Left ventricle myocardium superior (tissue), 1 donor: ENCODE data around the gene BTN1A1. TPM values are rescaled to one million over a fixed set of nuclear protein-coding genes. Genes with fewer than 3 reads are reported as not detected.
A peak's percentile ranks its signal among the peaks of the same experiment; 100 is the strongest.
"Not testable (repeated sequence)": the region's sequence is repeated elsewhere in the genome, so short reads cannot be mapped to it uniquely, and the experiment has no call there.

Experiments used
- ATAC-seq: fragments of 200-7000 bp; cut with Tn5 transposase; one replicate; pipeline ENCODE4 v1.9.1; 2020; ENCODE audit warnings: mild to moderate bottlenecking, moderate library complexity
- DNase-seq: peaks from one replicate; pipeline ENCODE4 v3.0.0-alpha.2; 2020
- intact Hi-C: fragments of 100-400 bp; cut with micrococcal nuclease; formaldehyde crosslinking; loops from one replicate; pipeline ENCODE4 v1.11.0; 2022
- total RNA-seq: library from RNA; stranded (reverse); fragmentation: NEBNext Ultra II Directional; extraction: Animal tissue kit (Norgen Biotek cat#: 25700); gene quantifications from one replicate; pipeline ENCODE4 v1.2.1, GENCODE V29; 2021
- donor health status: DM: no; HTN: yes; CAD: no; lungs with severe emphysema.

BTN1A1 gene
- total RNA-seq, 1 donor from 2014 or later, result not detected

DNA sequence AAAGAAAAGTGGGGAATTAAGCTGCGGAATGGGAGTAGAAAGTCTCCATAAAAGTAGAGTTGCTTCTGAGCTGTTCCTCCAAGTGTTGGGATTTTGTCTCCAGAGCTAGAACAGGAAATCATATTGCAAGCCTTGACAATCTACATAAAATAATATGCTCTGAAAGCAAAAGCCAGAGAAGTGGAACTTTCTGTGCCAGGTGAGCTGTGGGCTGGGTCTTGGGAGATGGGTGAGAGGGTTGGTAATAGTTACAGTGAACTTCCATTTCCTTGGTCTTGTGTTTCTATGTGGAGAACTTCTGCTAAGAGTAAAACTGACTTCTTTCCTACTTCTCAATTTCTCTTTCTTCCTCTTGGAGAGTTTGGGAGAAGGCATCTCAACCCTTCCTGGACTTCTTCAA lies 31.8 kb downstream of the BTN1A1 start:
- DNase-seq (no peak), ATAC-seq (no peak)
- intact Hi-C loops, result no loop called here

DNA sequence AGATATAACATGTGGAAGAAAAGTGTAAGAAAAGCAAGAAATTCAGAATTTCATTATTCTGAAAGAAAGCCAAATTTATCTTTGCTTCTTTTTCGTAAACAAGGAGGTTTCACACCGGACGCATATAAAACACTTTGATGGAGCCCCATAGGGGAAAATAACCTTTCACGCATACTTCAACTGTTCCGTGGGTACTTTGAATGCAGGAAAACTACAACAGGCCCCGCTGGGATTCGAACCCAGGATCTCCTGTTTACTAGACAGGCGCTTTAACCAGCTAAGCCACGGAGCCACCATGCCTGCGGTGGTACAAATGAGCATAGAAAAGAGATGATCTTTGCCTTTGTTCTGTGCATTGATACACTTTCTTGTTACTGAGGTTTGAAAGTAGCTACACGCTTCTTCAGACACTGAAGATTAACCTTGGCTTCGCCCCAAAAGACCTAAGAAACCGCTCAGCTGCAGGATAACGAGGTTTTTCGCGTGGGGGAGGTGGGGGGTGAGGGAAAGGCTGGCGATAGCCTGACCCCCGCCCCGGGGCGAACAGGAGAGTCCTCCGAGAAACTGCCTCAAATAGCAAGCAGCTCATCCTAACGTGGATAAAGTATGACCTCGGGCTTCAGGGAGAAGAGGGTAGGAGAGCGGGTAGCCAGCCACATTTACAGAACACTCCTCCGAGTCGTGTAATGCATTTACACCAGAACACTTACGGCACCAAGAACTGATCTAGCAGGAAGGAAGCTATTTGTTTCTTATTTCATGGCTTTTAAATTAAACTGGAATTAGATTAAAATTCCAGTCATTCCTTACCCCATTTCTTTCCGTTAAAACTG lies 32.8 kb downstream of the BTN1A1 start:
- intact Hi-C loops, result no loop called here
- DNase-seq (peak; percentile 88), ATAC-seq (peak; percentile 63)

DNA sequence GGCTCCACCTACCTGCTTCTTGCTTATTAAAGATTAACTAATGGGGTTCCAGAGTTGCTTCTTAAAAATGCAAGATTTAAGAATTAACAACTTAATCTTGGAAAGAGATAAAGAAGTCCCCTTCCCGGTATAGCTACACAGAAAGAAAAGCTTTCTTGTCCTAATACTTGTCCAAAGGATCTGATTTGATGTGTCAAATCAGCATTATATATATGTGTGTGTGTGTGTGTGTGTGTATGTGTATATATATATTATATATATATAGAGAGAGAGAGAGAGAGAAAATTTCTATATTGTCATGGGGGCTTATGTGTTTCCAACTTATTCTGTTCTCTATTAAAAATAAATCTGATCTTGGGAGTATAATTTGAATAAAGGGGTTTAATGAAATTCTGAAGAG lies 33.4 kb downstream of the BTN1A1 start:
- intact Hi-C loops, result no loop called here
- DNase-seq, result no peak

GRCh38 chr6:26534681-26535465 lies 34.8 kb downstream of the BTN1A1 start:
- no peak for ATAC-seq
- intact Hi-C loops, result no loop called here
- DNase-seq, result no peak

More for the DNA sequence above, 33.4 kb downstream of the BTN1A1 start:
- no peak for ATAC-seq

DNA sequence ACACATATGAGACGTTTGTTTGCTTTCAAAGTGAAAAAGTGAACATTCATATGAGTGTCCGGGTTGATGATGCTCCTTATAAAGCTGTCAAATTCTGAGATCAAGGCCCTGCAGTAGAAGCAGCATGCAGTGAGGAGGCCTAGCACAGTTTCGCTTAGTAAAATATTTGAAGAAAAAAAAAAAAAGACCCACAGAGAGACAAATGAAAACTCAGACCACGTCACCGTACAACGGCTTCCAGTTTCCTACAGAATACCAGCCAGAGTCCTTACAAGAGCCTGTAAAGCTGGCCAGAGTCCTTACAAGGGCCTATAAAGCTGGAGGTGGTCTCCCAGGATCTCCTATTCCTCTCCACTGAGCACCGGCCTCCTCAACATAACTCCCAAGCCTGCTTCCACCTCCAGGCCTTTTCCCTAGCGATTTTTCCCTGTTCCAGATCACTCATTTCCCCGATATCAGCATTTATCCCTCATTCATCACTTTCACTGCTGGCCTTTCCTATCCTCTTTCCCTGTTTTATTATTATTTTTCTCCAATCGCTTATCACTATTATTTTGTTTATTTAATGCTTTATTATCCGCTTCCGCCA lies 36.6 kb downstream of the BTN1A1 start:
- ATAC-seq (no peak), DNase-seq (no peak)
- intact Hi-C loops, result no loop called here

DNA sequence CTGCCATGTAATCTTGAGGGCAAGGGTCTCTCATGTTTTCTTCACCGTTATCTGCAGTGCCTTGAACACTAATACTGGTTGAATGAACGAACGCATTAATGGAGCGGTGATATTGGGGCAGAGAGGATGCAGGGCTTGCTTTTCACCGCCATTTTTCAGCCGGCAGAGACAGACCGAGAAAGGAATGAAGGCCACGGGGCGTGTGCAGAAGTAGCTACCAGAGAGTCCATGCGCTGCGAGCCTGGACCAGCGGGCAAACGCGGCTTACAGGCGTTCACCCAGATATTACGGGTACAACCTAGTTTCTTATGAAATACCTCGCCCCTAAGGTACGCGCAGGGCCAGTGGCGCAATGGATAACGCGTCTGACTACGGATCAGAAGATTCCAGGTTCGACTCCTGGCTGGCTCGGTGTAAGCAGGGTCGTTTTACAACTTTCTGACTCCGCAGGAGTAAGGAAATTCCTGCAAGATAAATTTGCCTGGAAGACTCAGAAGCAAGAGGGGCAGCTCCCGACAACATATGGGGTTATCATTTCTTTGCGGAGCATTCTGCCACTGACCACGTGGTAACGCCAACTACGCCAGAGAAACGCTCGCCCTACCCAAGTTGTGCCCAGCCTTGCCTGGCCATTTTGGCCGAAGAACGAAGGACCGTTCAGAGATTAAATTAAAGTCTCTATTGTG lies 37.2 kb downstream of the BTN1A1 start:
- DNase-seq, result peak; percentile 89
- ATAC-seq, result peak; percentile 82
- intact Hi-C loops, result no loop called here

- peak; percentile 88 for DNase-seq
- ATAC-seq, result peak; percentile 88
- intact Hi-C loops, result no loop called here
Measured at GRCh38 chr6:26537846-26538571, 37.9 kb downstream of the BTN1A1 start, which contains the start of gene HMGN4. Gene HMGN4, plus strand, starts transcription at chr6:26538366. Its CDS starts 6,841 bp downstream, at chr6:26545207.

DNA sequence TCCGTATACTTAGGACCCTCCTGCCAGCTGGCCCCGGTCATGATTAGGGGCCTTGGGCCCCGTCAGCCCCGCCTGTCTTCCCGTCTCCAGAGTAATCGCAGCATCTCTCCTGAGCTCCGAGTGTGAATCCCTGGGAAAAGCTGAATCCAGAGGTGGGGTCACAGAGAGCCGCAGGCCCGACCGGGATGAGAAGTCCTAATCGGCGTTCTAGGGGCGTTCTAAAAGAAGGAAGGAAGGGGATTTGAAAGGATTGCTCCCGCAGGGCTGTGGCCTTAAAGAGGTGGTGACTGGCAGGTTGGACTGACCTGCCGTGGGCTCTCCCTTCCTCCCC lies 38.4 kb downstream of the BTN1A1 start:
- intact Hi-C loops, result no loop called here

GRCh38 chr6:26539071-26539615 lies 39.0 kb downstream of the BTN1A1 start:
- no peak for DNase-seq
- intact Hi-C loops, result no loop called here
- no peak for ATAC-seq

More for the DNA sequence above, 38.4 kb downstream of the BTN1A1 start:
- ATAC-seq (peak; percentile 2), DNase-seq (no peak)

DNA sequence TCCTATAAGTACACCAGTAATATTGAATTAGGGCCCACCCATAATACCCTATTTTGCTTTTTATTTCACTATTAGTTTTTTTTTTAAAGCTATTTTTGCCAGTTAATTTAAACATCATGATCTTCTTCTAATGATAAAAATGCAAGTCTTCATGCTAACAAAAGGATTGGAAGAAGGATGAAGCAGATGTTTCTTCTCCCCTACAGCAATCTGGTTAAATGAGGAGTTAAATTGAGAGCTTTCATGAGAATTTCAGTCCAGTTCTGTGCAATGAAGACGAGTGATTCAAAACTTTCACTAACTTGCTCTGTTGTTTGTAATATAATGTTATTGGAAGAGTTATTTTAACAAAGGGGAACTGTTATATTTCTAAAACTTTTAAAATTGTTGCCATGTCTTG lies 41.5 kb downstream of the BTN1A1 start:
- DNase-seq (no peak), ATAC-seq (no peak)

DNA sequence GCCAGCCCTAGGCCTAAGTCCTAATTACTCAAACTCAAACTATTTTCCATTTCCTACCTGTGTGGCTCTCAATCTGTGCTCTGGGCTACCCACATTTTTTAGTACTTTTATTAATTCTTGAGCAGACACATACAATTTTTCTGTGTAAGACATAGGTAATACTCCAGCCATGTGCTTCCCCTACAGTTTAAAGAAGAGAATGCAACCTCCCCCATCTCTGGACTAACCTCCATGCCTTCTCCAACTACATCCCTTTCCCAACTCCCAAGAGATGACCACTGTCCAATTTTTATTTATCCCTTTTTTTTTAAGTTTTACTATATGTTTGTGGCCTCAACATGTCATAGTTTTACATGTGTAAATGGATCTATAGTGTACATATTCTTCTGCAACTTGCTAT lies 43.9 kb downstream of the BTN1A1 start:
- intact Hi-C loops, result no loop called here
- DNase-seq (no peak), ATAC-seq (no peak)

More for the DNA sequence above, 41.5 kb downstream of the BTN1A1 start:
- intact Hi-C loops, result no loop called here

DNA sequence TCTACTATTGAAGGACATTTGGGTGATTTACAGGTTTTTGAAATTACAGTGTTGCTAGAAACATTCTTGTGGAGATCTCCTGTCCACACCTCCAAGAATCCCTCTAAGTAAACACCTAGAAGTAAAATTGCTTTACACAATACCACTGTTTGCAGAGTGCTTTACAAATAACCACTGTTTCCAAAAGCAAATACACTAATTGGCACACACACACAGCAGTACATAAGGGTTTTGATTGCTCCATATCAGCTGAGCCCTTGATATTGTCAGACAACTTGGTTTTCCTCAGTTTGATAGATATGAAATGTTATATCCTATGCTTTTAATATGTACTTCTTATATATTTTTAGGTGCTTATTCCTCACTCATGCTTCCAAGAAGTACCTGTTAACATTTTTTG lies 44.4 kb downstream of the BTN1A1 start:
- no peak for DNase-seq
- intact Hi-C loops, result no loop called here
- no peak for ATAC-seq

DNA sequence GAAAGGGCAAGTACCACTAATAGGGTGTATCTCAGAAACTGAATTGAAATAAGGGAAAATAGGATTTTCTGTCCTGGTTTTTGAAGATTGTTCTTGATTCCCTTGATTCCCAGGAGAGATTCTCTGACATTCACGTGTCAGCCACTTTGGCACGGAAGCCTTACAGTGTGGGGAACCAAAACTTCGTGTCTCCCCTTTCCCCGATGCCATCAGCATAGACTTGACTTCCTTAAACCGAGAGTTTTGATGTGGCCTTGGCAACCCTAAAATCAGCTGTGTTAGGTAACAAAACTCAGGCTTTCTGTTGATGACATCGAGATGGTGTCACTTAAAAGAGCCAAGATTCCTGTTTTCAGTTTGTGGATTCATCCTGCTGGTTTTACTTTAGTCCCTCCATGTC lies 45.5 kb downstream of the BTN1A1 start:
- DNase-seq, result no peak
- no peak for ATAC-seq
- intact Hi-C loops, result no loop called here

DNA sequence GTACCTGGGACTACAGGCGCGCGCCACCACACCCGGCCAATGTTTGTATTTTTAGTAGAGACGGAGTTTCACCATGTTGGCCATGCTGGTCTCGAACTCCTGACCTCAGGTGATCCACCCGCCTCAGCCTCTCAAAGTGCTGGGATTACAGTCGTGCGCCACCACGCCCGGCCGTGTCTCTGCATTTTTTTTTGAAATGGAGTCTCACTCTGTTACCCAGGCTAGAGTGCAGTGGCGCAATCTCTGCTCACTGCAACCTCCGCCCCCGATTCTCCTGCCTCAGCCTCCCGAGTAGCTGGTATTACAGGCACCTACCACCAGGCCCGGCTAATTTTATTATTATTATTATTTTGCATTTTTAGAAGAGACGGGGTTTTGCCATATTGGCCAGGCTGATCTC lies 47.3 kb downstream of the BTN1A1 start:
- ATAC-seq, DNase-seq, intact Hi-C loops: not testable (repeated sequence)

GRCh38 chr6:26550250-26550993 lies 50.3 kb downstream of the BTN1A1 start:
- DNase-seq (peak; percentile 80), ATAC-seq (peak; percentile 54)
- intact Hi-C loops, result no loop called here

DNA sequence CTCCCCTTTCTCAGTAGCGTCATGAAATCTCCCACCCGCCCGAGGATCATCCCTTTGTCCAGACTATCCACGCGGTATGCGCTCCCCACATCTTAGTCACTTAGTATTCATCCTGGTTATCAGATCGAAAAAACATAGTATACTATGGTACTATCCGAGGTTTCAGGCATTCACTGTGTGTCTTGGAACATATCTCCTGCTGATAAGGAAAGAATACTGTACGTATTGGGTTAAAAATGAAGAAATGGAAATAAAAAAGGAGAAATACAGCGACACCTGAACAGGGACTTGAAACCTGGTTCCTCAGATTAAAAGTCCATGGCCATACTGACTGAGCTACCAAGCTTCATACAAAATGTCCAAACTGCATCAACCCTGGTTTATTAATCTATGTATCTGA lies 52.1 kb downstream of the BTN1A1 start:
- DNase-seq (no peak), ATAC-seq (no peak)
- intact Hi-C loops, result no loop called here

DNA sequence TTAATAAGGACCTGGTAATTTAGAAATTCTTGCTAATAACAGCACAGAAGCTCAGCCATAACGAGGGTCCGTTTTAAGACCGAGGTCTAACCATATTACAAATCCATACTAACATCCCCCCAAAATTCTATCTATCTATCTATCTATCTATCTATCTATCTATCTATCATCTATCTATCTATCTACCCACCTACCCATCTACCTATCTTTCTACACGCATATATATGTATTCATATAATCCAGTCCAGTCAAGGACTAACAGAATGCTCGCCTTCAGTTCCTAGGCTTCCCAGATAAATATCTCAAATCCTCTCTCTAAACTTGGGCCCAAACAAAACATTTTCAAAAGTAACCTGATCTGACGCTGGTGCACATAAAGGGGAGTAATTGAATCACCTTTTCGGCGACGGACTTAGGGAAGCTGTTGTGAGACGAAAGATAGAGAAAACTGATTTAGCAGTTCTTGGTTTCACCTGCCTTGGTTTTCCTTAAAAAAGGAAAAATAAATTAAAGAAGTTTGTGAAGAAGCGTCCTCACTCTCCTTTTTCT lies 52.6 kb downstream of the BTN1A1 start:
- ATAC-seq (no peak), DNase-seq (no peak)
- intact Hi-C loops, result no loop called here

- intact Hi-C loops, result no loop called here
- ATAC-seq (peak; percentile 85), DNase-seq (peak; percentile 74)
Measured at GRCh38 chr6:26553264-26553634, 53.1 kb downstream of the BTN1A1 start.
